GM12872 (cell line): ENCODE results near the gene EIF2B5.

ENCODE experiments used
- CTCF ChIP-seq: IDR thresholded peaks from 3 replicates; pipeline ENCODE4 v1.5.1; 2011; ENCODE audit warnings: low read depth, mild to moderate bottlenecking, low read length, moderate library complexity; ENCODE audit not compliant: insufficient read depth

Gene EIF2B5

GRCh38 chr3:184184546-184185230 lies 49.5 kb downstream of the EIF2B5 start:
- no peak for TF ChIP-seq CTCF

- TF ChIP-seq CTCF = no peak
These were observed 50.5 kb downstream of the EIF2B5 start for GRCh38 chr3:184185461-184186183.

DNA sequence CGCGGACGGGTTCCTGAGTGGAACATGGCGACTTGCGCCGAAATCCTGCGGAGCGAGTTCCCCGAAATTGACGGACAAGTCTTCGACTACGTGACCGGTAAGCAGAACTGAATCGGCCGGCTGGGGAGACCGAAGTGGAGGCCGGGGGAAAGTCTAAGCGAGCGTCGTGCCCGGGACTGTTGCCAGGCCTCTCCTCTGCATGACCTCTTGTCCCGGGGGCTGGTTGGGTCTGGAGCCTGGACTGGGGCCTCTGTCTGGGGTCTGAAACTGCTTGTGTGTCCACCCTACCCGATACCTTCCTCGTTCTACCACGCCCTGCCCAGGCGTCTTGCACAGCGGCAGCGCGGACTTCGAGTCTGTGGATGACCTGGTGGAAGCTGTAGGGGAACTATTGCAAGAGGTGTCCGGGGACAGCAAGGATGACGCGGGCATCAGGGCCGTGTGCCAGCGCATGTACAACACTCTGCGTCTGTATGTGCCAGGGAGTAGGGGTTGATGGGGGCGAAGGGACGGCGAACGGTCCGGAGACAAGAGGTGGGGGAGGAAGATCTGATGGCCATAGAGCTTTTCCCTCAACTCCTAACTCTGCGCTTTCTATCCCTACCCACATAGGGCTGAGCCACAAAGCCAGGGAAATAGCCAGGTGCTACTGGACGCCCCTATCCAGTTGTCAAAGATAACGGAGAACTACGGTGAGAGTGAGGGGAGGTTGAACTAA lies 51.2 kb downstream of the EIF2B5 start, which contains the start of gene ABCF3:
TSS of gene ABCF3 (plus strand) at position 16 of the 718 bp plus-strand sequence. CDS start at position 25, 9 bp downstream.
- TF ChIP-seq CTCF = no peak

DNA sequence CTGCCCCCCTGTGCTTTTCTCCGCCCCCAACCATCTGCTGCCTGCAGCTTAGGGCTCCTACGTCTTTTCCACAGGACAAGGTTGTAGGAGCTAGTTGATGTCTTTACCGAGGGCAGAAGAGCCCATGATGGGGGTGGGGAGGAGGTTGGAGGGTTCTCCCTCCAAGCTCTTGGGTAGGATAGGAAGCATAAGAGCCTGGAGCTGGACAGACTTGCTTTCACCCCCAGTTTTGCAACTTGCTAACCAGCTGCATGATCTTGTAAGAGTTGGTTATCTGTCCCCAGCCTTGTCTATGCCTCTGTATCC lies 51.7 kb downstream of the EIF2B5 start:
- TF ChIP-seq CTCF = no peak

- TF ChIP-seq CTCF = no peak
These were observed 52.9 kb downstream of the EIF2B5 start for GRCh38 chr3:184188080-184188479.

- no peak for TF ChIP-seq CTCF
These were observed 54.3 kb downstream of the EIF2B5 start for GRCh38 chr3:184189421-184189820.

- no peak for TF ChIP-seq CTCF
These were observed 57.7 kb downstream of the EIF2B5 start for GRCh38 chr3:184192889-184193288.
